ENCODE results near the gene TIAM2.

- no peak for TF ChIP-seq EZH2phosphoT487 (IDR thresholded peaks at IDR 0.05; ENCODE audit: unreplicated experiment)
- no peak for TF ChIP-seq POLR2AphosphoS5 (IDR thresholded peaks at IDR 0.05; ENCODE audit: low read depth)
- TF ChIP-seq CTCF (conservative IDR thresholded peaks at IDR 0.05; ENCODE audit: low read depth in 2 of 2), result no peak
- TF ChIP-seq REST (IDR thresholded peaks at IDR 0.05; ENCODE audit: unreplicated experiment), result no peak
- TF ChIP-seq EZH2 (IDR thresholded peaks at IDR 0.05; ENCODE audit: low read depth, unreplicated experiment), result no peak
Measured at GRCh38 chr6:155116571-155116910, 121.4 kb downstream of the TIAM2 start.
